ENCODE results near the gene DDX41. TPM values are rescaled to one million over a fixed set of nuclear protein-coding genes. Genes with fewer than 3 reads are reported as not detected.

Gene DDX41
- total and polyA plus RNA-seq, 10 of the 15 experiments (the other 5 are each of a cell fraction or from before 2014, with no cell fraction given) = 32.7 to 215 (median 93.6) TPM

GRCh38 chr5:177528631-177529030 is 11.9 kb upstream of the DDX41 start:
- in situ Hi-C loops (cut with MboI) = no loop called here
- no peak overlapping the region for H3K27ac ChIP-seq (ENCODE audit: control insufficient read depth, insufficient read depth)
- 98% methylated on average over 9 of the region's 10 CpGs for WGBS (ENCODE audit: insufficient coverage, insufficient replicate concordance, low lambda C conversion rate, missing lambda C conversion rate)
- H3K9me3 ChIP-seq (replicated peaks; ENCODE audit: control insufficient read depth, insufficient read depth, low read length) = no peaks in the 10 kb centered on the region
- no peak overlapping the region for H3K4me3 ChIP-seq
- H3K36me3 ChIP-seq (ENCODE audit: control insufficient read depth in 2 of 2, insufficient read depth in 2 of 2, low read length in 1 of 2) = peaks cover 13 to 21% of the 10 kb centered on the region in 2 experiments; a peak in 3 of 4 replicates
- H3K4me2 ChIP-seq (ENCODE audit: control insufficient read depth, insufficient read depth) = no peak overlapping the region
- no TSS peak for BruUV-seq (replicated peaks)
- intact Hi-C loops (cut with micrococcal nuclease; ENCODE audit: unreplicated experiment) = no loop called here
- RAD21 ChIA-PET (ENCODE audit: unreplicated experiment) = no interaction called here
- SMC1A ChIA-PET (ENCODE audit: uncharacterized antibody, unreplicated experiment) = no interaction called here
- H3K9ac ChIP-seq (ENCODE audit: control insufficient read depth, insufficient read depth, low read length) = no peak overlapping the region
- no peaks in the 10 kb centered on the region for H3K79me2 ChIP-seq (ENCODE audit: control insufficient read depth, insufficient read depth, low read length)
- no peak overlapping the region for H2AFZ ChIP-seq (ENCODE audit: control insufficient read depth, low read depth, low read length)
- no peaks in the 10 kb centered on the region for H3K27me3 ChIP-seq (replicated peaks in 1 of 2; ENCODE audit: control insufficient read depth in 2 of 2, insufficient read depth in 2 of 2, low read length in 1 of 2)
- POLR2A ChIA-PET = no interaction called here
- ATAC-seq = no peak
- H3K4me1 ChIP-seq (ENCODE audit: control insufficient read depth, insufficient read depth, low read length) = no peaks in the 10 kb centered on the region
- CTCF ChIA-PET = no interaction called here
- no peak for TF ChIP-seq ESRRA (IDR thresholded peaks at IDR 0.05; ENCODE audit: low read length)
- TF ChIP-seq, protein P1, sequence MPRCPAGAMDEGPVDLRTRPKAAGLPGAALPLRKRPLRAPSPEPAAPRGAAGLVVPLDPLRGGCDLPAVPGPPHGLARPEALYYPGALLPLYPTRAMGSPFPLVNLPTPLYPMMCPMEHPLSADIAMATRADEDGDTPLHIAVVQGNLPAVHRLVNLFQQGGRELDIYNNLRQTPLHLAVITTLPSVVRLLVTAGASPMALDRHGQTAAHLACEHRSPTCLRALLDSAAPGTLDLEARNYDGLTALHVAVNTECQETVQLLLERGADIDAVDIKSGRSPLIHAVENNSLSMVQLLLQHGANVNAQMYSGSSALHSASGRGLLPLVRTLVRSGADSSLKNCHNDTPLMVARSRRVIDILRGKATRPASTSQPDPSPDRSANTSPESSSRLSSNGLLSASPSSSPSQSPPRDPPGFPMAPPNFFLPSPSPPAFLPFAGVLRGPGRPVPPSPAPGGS (IDR thresholded peaks at IDR 0.05; ENCODE audit: borderline replicate concordance, insufficient read depth, low read depth, low read length, poor library complexity, severe bottlenecking) = peak; percentile 88
- no peak for FAIRE-seq
- no peaks in the 10 kb centered on the region for H4K20me1 ChIP-seq (ENCODE audit: control insufficient read depth, insufficient read depth)
- no peak for DNase-seq (ENCODE audit: low read depth, low spot score)

DNA sequence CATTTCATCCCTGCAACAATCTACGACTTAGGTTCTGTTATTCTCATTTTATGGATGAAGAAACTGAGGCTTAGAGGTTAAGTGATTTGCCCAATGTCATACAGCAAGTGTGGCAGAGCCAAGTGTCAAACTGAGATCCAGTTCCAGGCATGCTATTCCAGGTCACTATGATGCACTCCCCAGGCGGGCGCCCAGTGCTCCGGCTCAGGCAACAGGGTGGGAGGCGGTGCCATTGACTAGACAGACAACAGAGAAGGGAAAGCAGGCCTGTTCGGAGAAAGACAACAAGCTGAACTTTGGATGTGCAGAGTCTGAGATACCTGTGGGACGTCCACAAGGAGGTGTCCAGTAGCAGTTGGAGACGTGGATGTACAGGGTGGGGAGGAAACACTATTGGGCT is 10.8 kb upstream of the DDX41 start:
- ATAC-seq (no peak), FAIRE-seq (no peak), DNase-seq (ENCODE audit: low read depth, low spot score) (no peak)
- H3K36me3 ChIP-seq (ENCODE audit: control insufficient read depth in 2 of 2, insufficient read depth in 2 of 2, low read length in 1 of 2) = peaks cover 13 to 16% of the 10 kb centered on the region in 2 experiments; a peak in 3 of 4 replicates
- in situ Hi-C loops (cut with MboI) = no loop called here
- no TSS peak for BruUV-seq (replicated peaks)
- no peak overlapping the region for H3K9ac ChIP-seq (ENCODE audit: control insufficient read depth, insufficient read depth, low read length)
- no peaks in the 10 kb centered on the region for H3K27me3 ChIP-seq (replicated peaks in 1 of 2; ENCODE audit: control insufficient read depth in 2 of 2, insufficient read depth in 2 of 2, low read length in 1 of 2)
- no peaks in the 10 kb centered on the region for H4K20me1 ChIP-seq (ENCODE audit: control insufficient read depth, insufficient read depth)
- no peak overlapping the region for H2AFZ ChIP-seq (ENCODE audit: control insufficient read depth, low read depth, low read length)
- RAD21 ChIA-PET (ENCODE audit: unreplicated experiment) = no interaction called here
- H3K79me2 ChIP-seq (ENCODE audit: control insufficient read depth, insufficient read depth, low read length) = no peaks in the 10 kb centered on the region
- CTCF ChIA-PET = no interaction called here
- POLR2A ChIA-PET = no interaction called here
- SMC1A ChIA-PET (ENCODE audit: uncharacterized antibody, unreplicated experiment) = no interaction called here
- no peak overlapping the region for H3K4me3 ChIP-seq
- no peak overlapping the region for H3K27ac ChIP-seq (ENCODE audit: control insufficient read depth, insufficient read depth)
- H3K9me3 ChIP-seq (replicated peaks; ENCODE audit: control insufficient read depth, insufficient read depth, low read length) = no peaks in the 10 kb centered on the region
- no peaks in the 10 kb centered on the region for H3K4me1 ChIP-seq (ENCODE audit: control insufficient read depth, insufficient read depth, low read length)
- intact Hi-C loops (cut with micrococcal nuclease; ENCODE audit: unreplicated experiment) = no loop called here
- no peak overlapping the region for H3K4me2 ChIP-seq (ENCODE audit: control insufficient read depth, insufficient read depth)
- WGBS (ENCODE audit: insufficient coverage, insufficient replicate concordance, low lambda C conversion rate, missing lambda C conversion rate) = 93% methylated on average over 8 of the region's 8 CpGs
- TF ChIP-seq ZNF217 (IDR thresholded peaks at IDR 0.05) = no peak
- no peak for TF ChIP-seq MEF2B (IDR thresholded peaks at IDR 0.05; ENCODE audit: partially characterized antibody, poor library complexity, severe bottlenecking)
- no peak for TF ChIP-seq CREB1 (IDR thresholded peaks at IDR 0.05; ENCODE audit: low read depth)
- no peak for TF ChIP-seq BRCA1 (IDR thresholded peaks at IDR 0.05; ENCODE audit: low read depth, low read length)
- TF ChIP-seq ZBTB4 (CRISPR knock-in tag; IDR thresholded peaks at IDR 0.05) = no peak
- no peak for TF ChIP-seq USF1 (IDR thresholded peaks at IDR 0.05; ENCODE audit: borderline replicate concordance, extremely low read length, insufficient read depth, low read depth, low read length)
- no peak for TF ChIP-seq PBX3 (IDR thresholded peaks at IDR 0.05; ENCODE audit: insufficient replicate concordance, low read depth, low read length)
- TF ChIP-seq SUZ12 (IDR thresholded peaks at IDR 0.05; ENCODE audit: unreplicated experiment) = no peak

Measured in GM12878 (cell line).